Spleen (tissue), 7 donors: Measurements from ENCODE around the gene PHLDA2.

ENCODE experiments used
- POLR2AphosphoS5 ChIP-seq, 3 donors: sonication (generic); formaldehyde crosslinking; IDR thresholded peaks; one replicate each; pipeline ENCODE4 v1.5.1; 2017; ENCODE audit warnings: antibody characterized with exemption in 3 of 3
- TF ChIP-seq, protein P1 (sequence below), 11 experiments: fragments of 200-600 bp in 7 of 11; fragments of 450-650 bp in 4 of 11; sonication (generic) in 4 of 11; IDR thresholded peaks in 8 of 11; conservative IDR thresholded peaks in 3 of 11; 1 replicate in 7 of 11; 2 replicates in 4 of 11; pipeline versions ENCODE4 v1.4.0 to v1.8.0; 2016 to 2021; ENCODE audit warnings: antibody characterized with exemption in 11 of 11, inconsistent platforms in 4 of 11, mild to moderate bottlenecking in 1 of 11
- donor health status: DM: no; HTN: no; CAD: no; lungs with moderate emphysema.
- donor health status: DM: no; HTN: no; CAD: no.
- donor health status: DM: no; HTN: no; CAD: no.

DNA sequence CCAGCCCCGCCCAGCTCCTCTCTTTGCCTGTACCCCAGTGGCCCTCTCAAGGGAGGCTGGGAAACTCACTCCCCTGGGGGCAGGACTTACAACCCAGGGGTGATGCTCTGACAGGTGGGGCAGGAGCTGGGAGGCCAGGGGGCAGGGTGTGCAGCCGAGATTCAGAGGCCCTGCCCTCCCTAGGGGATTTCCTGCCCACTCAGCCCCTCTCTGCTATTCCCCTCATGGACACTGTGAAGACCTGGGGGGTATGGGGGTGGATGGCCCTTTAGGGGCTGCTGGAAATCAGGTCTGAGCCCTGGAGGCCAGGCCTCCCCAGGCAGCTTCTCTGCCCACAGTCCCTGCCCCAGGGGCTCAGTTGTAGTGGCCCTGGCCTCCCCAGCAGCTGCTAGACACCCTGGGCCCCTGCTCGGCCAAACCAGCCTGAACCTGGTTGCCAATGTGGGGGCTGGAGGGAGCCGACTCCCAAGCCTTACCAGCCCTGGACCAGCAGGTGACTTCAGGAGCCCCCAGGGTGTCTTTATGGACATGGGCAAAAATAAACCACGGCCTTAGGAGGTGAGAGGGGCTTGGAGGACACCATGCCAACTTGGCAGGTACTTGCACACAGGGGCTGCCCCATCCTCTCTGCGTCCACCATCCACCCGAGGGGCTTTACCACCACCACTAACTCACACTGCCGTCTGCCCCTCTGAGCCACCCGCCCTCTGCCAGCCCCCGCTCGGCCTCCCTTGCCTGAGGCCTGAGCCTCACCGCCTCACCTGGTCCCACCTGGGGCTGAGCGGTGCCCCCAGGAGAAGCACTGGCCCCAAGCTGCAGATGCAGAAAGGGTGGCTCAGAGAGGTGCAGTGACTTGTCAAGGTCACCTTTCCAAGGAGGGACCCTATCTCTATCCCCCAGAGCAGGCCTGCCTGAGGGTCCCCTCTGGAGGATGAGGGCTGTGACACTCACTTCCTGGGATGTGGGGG is 2.8 kb upstream of the PHLDA2 start:
- TF ChIP-seq, protein P1, sequence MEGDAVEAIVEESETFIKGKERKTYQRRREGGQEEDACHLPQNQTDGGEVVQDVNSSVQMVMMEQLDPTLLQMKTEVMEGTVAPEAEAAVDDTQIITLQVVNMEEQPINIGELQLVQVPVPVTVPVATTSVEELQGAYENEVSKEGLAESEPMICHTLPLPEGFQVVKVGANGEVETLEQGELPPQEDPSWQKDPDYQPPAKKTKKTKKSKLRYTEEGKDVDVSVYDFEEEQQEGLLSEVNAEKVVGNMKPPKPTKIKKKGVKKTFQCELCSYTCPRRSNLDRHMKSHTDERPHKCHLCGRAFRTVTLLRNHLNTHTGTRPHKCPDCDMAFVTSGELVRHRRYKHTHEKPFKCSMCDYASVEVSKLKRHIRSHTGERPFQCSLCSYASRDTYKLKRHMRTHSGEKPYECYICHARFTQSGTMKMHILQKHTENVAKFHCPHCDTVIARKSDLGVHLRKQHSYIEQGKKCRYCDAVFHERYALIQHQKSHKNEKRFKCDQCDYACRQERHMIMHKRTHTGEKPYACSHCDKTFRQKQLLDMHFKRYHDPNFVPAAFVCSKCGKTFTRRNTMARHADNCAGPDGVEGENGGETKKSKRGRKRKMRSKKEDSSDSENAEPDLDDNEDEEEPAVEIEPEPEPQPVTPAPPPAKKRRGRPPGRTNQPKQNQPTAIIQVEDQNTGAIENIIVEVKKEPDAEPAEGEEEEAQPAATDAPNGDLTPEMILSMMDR (IDR thresholded peaks at IDR 0.05 in 8 of 11, conservative IDR thresholded peaks at IDR 0.05 in 3 of 11): no peak
- TF ChIP-seq POLR2AphosphoS5 (IDR thresholded peaks at IDR 0.05): no peak
